OCI-M1 (cell line): ENCODE measurements around the gene PI16.

Experiments
- DNase-seq: peaks from one replicate; lab custom pipeline; 2025; lab: John Stamatoyannopoulos, UW

The PI16 gene

DNA sequence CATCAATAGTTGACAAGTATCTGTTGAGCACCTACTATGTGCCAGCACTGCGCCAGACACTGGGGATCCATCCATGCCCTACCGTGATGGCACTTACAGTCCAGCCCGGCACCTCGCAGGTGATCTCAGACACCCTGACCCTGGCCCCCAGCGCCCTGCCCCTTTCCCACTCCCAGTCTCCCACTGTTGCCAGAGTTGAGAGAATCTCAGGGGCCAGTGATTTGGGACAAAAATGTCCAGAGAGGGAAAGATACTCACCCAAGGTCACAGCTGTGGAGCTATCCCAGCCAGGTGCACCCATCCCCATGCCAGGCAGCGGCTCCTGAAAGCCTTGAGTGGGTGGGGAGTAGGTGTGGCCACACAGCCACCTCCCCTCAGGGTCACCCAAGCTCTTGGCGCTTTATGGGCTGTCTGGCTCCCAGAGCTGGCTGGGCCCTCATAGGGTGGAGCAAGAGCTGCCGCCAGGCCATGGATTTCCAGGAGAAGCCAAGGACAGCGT, 3.3 kb downstream of the PI16 start:
- DNase-seq = no peak

GRCh38 chr6:36958775-36959554, 4.4 kb downstream of the PI16 start:
- DNase-seq = no peak

DNA sequence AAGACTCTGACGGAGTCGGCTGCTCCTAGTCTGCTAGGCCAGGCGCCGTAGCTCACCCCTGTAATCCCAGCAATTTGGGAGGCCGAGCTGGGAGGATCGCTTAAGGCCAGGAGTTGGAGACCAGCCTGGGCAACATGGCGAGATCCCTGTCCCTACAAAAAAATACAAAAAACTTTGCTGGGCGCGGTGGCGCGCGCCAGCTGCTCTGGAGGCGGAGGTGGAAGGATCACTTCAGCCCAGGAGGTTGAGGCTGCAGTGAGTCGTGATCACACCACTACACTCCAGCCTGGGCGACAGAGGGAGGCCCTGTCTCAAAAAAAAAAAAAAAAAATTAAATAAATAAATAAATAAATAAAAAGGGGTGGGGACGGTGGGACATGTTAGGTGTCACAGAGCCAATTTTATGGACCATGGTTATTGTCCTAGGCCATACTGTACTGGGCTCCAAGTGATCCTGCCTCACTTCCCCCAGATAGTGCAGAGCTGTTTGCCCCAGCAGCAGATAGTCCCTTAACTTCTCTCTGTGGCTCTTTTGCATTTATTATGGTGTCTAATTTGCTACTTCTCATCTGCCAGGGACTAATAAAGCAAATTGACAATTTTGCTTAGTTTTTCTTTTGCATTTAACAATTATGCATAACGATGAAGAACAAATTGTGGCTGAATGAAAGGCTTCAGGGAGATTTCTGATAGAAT, 5.2 kb downstream of the PI16 start:
- DNase-seq = no peak

GRCh38 chr6:36961441-36962435, 7.2 kb downstream of the PI16 start:
- DNase-seq = no peak

DNA sequence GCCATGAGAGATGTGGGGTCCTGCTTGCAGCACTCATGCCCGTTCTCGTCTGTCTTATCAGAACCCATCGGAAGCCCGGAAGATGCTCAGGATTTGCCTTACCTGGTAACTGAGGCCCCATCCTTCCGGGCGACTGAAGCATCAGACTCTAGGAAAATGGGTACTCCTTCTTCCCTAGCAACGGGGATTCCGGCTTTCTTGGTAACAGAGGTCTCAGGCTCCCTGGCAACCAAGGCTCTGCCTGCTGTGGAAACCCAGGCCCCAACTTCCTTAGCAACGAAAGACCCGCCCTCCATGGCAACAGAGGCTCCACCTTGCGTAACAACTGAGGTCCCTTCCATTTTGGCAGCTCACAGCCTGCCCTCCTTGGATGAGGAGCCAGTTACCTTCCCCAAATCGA, 8.3 kb downstream of the PI16 start:
- DNase-seq = peak; percentile 95

DNA sequence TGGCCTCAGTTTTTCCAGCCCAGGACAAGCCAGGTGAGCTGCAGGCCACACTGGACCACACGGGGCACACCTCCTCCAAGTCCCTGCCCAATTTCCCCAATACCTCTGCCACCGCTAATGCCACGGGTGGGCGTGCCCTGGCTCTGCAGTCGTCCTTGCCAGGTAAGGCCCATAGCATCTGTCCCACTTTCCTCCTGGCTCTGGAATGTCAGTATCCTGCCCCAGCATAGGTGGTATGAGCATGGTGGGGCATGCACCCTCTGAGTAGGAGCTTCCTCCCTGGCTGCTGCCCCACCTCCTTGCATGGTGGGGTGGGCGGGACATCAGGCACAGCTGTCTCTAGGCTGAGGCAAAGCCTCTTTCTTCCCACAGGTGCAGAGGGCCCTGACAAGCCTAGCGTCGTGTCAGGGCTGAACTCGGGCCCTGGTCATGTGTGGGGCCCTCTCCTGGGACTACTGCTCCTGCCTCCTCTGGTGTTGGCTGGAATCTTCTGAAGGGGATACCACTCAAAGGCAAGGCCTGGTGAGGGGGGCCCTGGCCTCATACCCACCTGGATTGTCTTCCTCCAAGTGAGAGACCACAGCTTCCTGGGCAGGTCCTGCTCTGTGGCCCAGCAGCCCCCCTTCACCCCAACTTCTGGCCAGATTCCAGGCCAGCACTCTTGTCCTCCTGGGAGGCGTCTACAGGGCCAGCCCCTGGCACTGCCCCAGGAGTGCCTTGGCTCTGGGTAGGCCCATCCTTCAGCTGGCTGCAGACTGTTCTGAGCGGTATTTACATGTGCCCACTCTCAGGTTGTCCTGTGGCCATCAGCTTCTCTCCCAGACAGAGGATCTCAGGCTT, 9.1 kb downstream of the PI16 start:
- DNase-seq = no peak

GRCh38 chr6:36964349-36964748, 9.8 kb downstream of the PI16 start:
- no peak for DNase-seq

GRCh38 chr6:36964908-36965307, 10.4 kb downstream of the PI16 start:
- no peak for DNase-seq

- DNase-seq = no peak
These were observed 12.8 kb downstream of the PI16 start for GRCh38 chr6:36967301-36967700.

DNA sequence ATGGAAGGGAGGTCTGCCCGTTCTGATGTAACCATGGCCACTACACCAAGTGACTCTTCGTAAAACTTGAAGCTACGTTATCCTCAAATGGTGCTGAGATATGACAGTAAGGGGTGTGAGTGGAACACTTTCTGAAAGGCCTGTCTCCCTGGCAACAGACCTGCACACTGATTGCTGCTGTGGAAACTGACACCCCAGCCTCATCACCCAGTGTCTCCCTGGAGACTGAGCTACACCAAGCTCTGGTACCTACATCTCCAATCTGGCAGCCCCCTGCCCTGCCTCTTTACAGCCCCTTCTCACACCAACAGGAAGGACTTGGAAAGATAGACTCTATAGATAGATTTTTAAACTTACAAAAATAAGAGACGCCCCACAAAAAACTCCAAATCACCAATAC, 13.2 kb downstream of the PI16 start:
- DNase-seq = no peak

- DNase-seq = no peak
These were observed 13.9 kb downstream of the PI16 start for GRCh38 chr6:36968266-36968977.

- DNase-seq = no peak
These were observed 14.7 kb downstream of the PI16 start for GRCh38 chr6:36969240-36969691.

GRCh38 chr6:36969988-36970891, 15.7 kb downstream of the PI16 start:
- no peak for DNase-seq

GRCh38 chr6:36970892-36971842, 16.6 kb downstream of the PI16 start:
- no peak for DNase-seq

DNA sequence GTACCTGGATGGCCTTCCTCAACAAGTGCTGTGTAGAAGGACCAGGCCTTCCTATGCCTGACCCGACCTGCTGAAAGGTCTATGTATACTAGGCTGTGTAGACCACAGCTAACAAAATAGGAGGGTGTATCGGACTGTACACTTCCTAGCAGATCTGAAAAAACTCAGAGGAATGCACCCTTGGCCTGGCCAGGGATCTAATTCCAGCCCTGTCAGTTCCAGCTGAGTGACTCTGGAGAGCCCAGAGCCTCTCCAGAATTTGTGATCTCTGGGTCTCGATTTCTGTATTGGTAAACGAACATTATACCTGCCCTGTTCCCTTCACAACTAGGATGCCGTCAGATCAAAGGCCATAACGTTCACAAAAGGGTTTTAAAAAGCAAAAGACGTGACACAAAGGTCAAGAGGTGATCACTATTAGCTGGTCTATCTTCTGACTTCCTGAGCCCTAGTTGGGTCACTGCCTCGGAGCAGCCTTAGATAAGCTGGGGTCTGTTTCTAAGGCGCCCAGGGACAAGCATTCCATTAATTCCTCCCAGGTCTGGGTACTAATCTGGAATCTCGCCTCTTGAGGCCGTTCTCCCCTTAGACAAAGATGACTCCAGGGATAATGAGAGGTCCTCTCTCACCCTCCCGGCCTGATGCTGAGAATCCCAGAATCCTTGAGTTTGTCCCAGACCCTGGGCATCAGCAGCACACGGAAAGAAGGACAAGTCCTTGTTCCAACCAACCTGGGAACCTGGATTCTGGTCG, 17.6 kb downstream of the PI16 start:
- no peak for DNase-seq

DNA sequence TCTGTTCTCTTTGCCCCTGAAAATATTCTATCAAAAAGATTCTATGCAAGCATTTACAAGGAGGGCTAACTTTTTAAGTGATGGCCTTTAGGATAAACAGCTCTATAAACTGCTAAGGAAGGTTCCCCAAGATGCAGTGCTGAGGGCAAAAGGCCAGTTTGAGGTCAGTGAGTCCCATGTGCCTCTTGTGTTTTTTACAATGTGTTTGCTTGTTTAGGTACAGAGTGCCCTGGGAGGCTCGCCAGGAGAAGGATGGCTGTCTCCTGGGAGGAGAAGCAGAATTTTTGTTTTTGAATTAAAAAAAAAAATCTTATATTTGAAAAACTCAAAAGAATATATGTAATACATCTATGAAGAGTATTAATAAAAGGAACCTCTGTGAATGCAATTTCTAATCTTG, 18.7 kb downstream of the PI16 start:
- DNase-seq = no peak

- no peak for DNase-seq
These were observed 19.1 kb downstream of the PI16 start for GRCh38 chr6:36973647-36974046.
